H9 (cell line): ENCODE data around the gene MYO1D. TPM values are rescaled to one million over a fixed set of nuclear protein-coding genes. Genes with fewer than 3 reads are reported as not detected.

Experiments used
- DNase-seq: peaks from one replicate; pipeline ENCODE4 v3.0.0-alpha.2; 2017
- H2AFZ ChIP-seq: one replicate; pipeline ENCODE4 v1.6.1; 2013; ENCODE audit warnings: mild to moderate bottlenecking, low read length, control low read depth, moderate library complexity
- H2AK5ac ChIP-seq: 2 replicates; pipeline ENCODE4 v1.6.1; 2013; ENCODE audit warnings: low read length, control low read depth, mixed read lengths; ENCODE audit not compliant: insufficient read length
- H2BK120ac ChIP-seq: one replicate; pipeline ENCODE4 v1.6.1; 2013; ENCODE audit warnings: low read depth, mild to moderate bottlenecking, low read length, control low read depth, inconsistent platforms; ENCODE audit not compliant: poor library complexity, severe bottlenecking
- H2BK12ac ChIP-seq: 2 replicates; pipeline ENCODE4 v1.6.1; 2013; ENCODE audit warnings: low read length, control low read depth, mixed read lengths, low read depth; ENCODE audit not compliant: insufficient read length
- H2BK15ac ChIP-seq: 2 replicates; pipeline ENCODE4 v1.6.1; 2013; ENCODE audit warnings: low read depth, low read length, control low read depth
- H2BK20ac ChIP-seq: one replicate; pipeline ENCODE4 v1.6.1; 2013; ENCODE audit warnings: low read depth, mild to moderate bottlenecking, low read length, control low read depth, inconsistent platforms; ENCODE audit not compliant: poor library complexity, severe bottlenecking
- H2BK5ac ChIP-seq: 2 replicates; pipeline ENCODE4 v1.6.1; 2013; ENCODE audit warnings: low read length, control low read depth, mixed read lengths; ENCODE audit not compliant: insufficient read length
- H3K14ac ChIP-seq: 2 replicates; pipeline ENCODE4 v1.6.1; 2013; ENCODE audit warnings: low read length, control low read depth; ENCODE audit not compliant: insufficient read depth
- H3K18ac ChIP-seq: 2 replicates; pipeline ENCODE4 v1.6.1; 2013; ENCODE audit warnings: low read depth, mild to moderate bottlenecking, mixed read lengths, low read length, control low read depth; ENCODE audit not compliant: insufficient read length
- H3K23ac ChIP-seq: 2 replicates; pipeline ENCODE4 v1.6.1; 2013; ENCODE audit warnings: low read length, control low read depth, mixed read lengths, low read depth; ENCODE audit not compliant: insufficient read length
- H3K23me2 ChIP-seq: 2 replicates; pipeline ENCODE4 v1.6.1; 2013; ENCODE audit warnings: low read depth, mild to moderate bottlenecking, mixed read lengths, low read length, control low read depth; ENCODE audit not compliant: insufficient read length, poor library complexity, severe bottlenecking
- H3K27ac ChIP-seq: 2 replicates; pipeline ENCODE4 v1.5.1; 2013; ENCODE audit warnings: low read length, control low read depth, mixed read lengths, low read depth; ENCODE audit not compliant: insufficient read length
- H3K27me3 ChIP-seq: 2 replicates; pipeline ENCODE4 v1.6.1; 2013; ENCODE audit warnings: low read length, control low read depth, inconsistent platforms; ENCODE audit not compliant: insufficient read depth
- H3K4ac ChIP-seq: 2 replicates; pipeline ENCODE4 v1.6.1; 2013; ENCODE audit warnings: low read depth, mild to moderate bottlenecking, control low read depth, inconsistent platforms, low read length, moderate library complexity
- H3K4me1 ChIP-seq: 2 replicates; pipeline ENCODE4 v1.6.1; 2013; ENCODE audit warnings: low read length, control low read depth, inconsistent platforms; ENCODE audit not compliant: insufficient read depth
- H3K4me2 ChIP-seq: 2 replicates; pipeline ENCODE4 v1.6.1; 2013; ENCODE audit warnings: low read length, control low read depth, mixed read lengths; ENCODE audit not compliant: insufficient read length, insufficient read depth
- H3K56ac ChIP-seq: 2 replicates; pipeline ENCODE4 v1.6.1; 2013; ENCODE audit warnings: low read depth, mild to moderate bottlenecking, mixed read lengths, low read length, control low read depth; ENCODE audit not compliant: insufficient read length
- H3K79me1 ChIP-seq: 2 replicates; pipeline ENCODE4 v1.6.1; 2013; ENCODE audit warnings: low read depth, mild to moderate bottlenecking, moderate library complexity, low read length, control low read depth, inconsistent platforms; ENCODE audit not compliant: insufficient read depth, poor library complexity, severe bottlenecking
- H3K79me2 ChIP-seq: 2 replicates; pipeline ENCODE4 v1.6.1; 2013; ENCODE audit warnings: low read length, control low read depth, inconsistent platforms; ENCODE audit not compliant: insufficient read depth
- H3K9ac ChIP-seq: 2 replicates; pipeline ENCODE4 v1.6.1; 2013; ENCODE audit warnings: low read length, control low read depth, mixed read lengths; ENCODE audit not compliant: insufficient read length; ENCODE audit errors: extremely low read depth
- H3K9me3 ChIP-seq: one replicate; pipeline ENCODE4 v1.6.1; 2013; ENCODE audit warnings: low read depth, low read length, inconsistent platforms; ENCODE audit not compliant: control insufficient read depth
- H3T11ph ChIP-seq: one replicate; pipeline ENCODE4 v1.6.1; 2013; ENCODE audit warnings: mild to moderate bottlenecking, low read length, control low read depth, inconsistent platforms
- H4K20me1 ChIP-seq: one replicate; pipeline ENCODE4 v1.6.1; 2013; ENCODE audit not compliant: control insufficient read depth, insufficient read length, insufficient read depth
- H4K5ac ChIP-seq: 2 replicates; pipeline ENCODE4 v1.6.1; 2013; ENCODE audit warnings: low read depth, mild to moderate bottlenecking, mixed read lengths, low read length, control low read depth; ENCODE audit not compliant: insufficient read length
- H4K8ac ChIP-seq: replicated peaks from 2 replicates; pipeline ENCODE4 v1.6.1; 2013; ENCODE audit warnings: low read length, control low read depth, mixed read lengths, low read depth; ENCODE audit not compliant: insufficient read length
- H4K91ac ChIP-seq: 2 replicates; pipeline ENCODE4 v1.6.1; 2013; ENCODE audit warnings: low read depth, mild to moderate bottlenecking, moderate library complexity, mixed read lengths, low read length, control low read depth; ENCODE audit not compliant: insufficient read length
- H3K27ac Mint-ChIP-seq, 3 experiments: 2 replicates in 2 of 3; 3 replicates in 1 of 3; pipeline ENCODE4 v1.8.0; 2020 to 2021; ENCODE audit warnings: mixed read lengths in 3 of 3, mild to moderate bottlenecking in 1 of 3, moderate library complexity in 1 of 3
- H3K27me3 Mint-ChIP-seq: 2 replicates; pipeline ENCODE4 v1.8.0; 2021; ENCODE audit warnings: low read depth, mild to moderate bottlenecking, moderate library complexity, mixed read lengths
- H3K36me3 Mint-ChIP-seq, 3 experiments: 2 replicates in 2 of 3; 3 replicates in 1 of 3; pipeline ENCODE4 v1.8.0; 2020 to 2021; ENCODE audit warnings: low read depth in 3 of 3, mixed read lengths in 3 of 3; ENCODE audit not compliant: insufficient read depth in 1 of 3
- H3K4me1 Mint-ChIP-seq, 2 experiments: 2 replicates each; pipeline ENCODE4 v1.8.0; 2020; ENCODE audit warnings: mixed read lengths in 2 of 2
- H3K4me3 Mint-ChIP-seq, 2 experiments: 2 replicates in 1 of 2; 3 replicates in 1 of 2; pipeline ENCODE4 v1.8.0; 2020 to 2021; ENCODE audit warnings: mild to moderate bottlenecking in 2 of 2, mixed read lengths in 2 of 2, moderate library complexity in 1 of 2
- H3K9me3 Mint-ChIP-seq, 2 experiments: 2 replicates in 1 of 2; 3 replicates in 1 of 2; pipeline ENCODE4 v1.8.0; 2020; ENCODE audit warnings: mild to moderate bottlenecking in 2 of 2, mixed read lengths in 2 of 2, moderate library complexity in 1 of 2
- CTCF ChIP-seq: fragments of 200-600 bp; sonication (generic); conservative IDR thresholded peaks from 3 replicates; pipeline ENCODE4 v1.8.0; 2021; ENCODE audit warnings: antibody characterized with exemption, mild to moderate bottlenecking
- WGBS: extraction: QIAGEN DNeasy Blood & Tissue Kit; methylation state at CpG from one replicate; pipeline ENCODE4 v1.1.7; 2013; ENCODE audit warnings: missing lambda C conversion rate, low lambda C conversion rate, mixed read lengths; ENCODE audit not compliant: insufficient read length; ENCODE audit errors: extremely low coverage; 5-methylcytosine and 5-hydroxymethylcytosine counted together
- total RNA-seq: library from RNA; stranded (reverse); gene quantifications from 2 replicates; pipeline ENCODE4 v1.2.1, GENCODE V29; 2021

Gene MYO1D
- total RNA-seq, 1 experiment from 2014 or later: 19.0 TPM

GRCh38 chr17:32513579-32513978 lies 363.3 kb downstream of the MYO1D start:
- no peaks in the 10 kb centered on the region for H4K20me1 ChIP-seq
- H4K8ac ChIP-seq: no peak overlapping the region
- no peak overlapping the region for H2BK5ac ChIP-seq
- no peak overlapping the region for H3K56ac ChIP-seq
- H3K27me3 ChIP-seq: no peaks in the 10 kb centered on the region
- H2BK12ac ChIP-seq: no peak overlapping the region
- Mint-ChIP-seq H3K27ac (no peak overlapping the region), H3K9me3 (no peaks in the 10 kb centered on the region), H3K36me3 (no peaks in the 10 kb centered on the region), H3K4me1 (peaks cover 38 to 46% of the 10 kb centered on the region in 2 experiments), H3K4me3 (no peak overlapping the region), H3K27me3 (peaks cover 5% of the 10 kb centered on the region)
- no peak overlapping the region for H3K4me2 ChIP-seq
- DNase-seq: no peak
- no peak overlapping the region for H2AFZ ChIP-seq
- H2BK120ac ChIP-seq: no peak overlapping the region
- no CpG with 5 or more reads among the region's 3 CpGs for WGBS
- H3K9me3 ChIP-seq: no peaks in the 10 kb centered on the region
- no peak overlapping the region for H3K14ac ChIP-seq
- no peak overlapping the region for H3K9ac ChIP-seq
- H3K18ac ChIP-seq: no peak overlapping the region
- H3K4ac ChIP-seq: no peak overlapping the region
- H3K23ac ChIP-seq: no peak overlapping the region
- H2AK5ac ChIP-seq: no peak overlapping the region
- H3T11ph ChIP-seq: no peak overlapping the region
- no peaks in the 10 kb centered on the region for H3K23me2 ChIP-seq
- no peak overlapping the region for H3K27ac ChIP-seq
- H3K4me1 ChIP-seq: peaks cover 8% of the 10 kb centered on the region; the same call in 1 of the 2 replicates
- no peaks in the 10 kb centered on the region for H3K79me2 ChIP-seq
- no peaks in the 10 kb centered on the region for H3K79me1 ChIP-seq
- no peak for TF ChIP-seq CTCF
- no peak overlapping the region for H4K91ac ChIP-seq
- H2BK20ac ChIP-seq: no peak overlapping the region
- H4K5ac ChIP-seq: no peak overlapping the region
- no peak overlapping the region for H2BK15ac ChIP-seq
